ENCODE results near the gene TUBG2.

The TUBG2 gene

GRCh38 chr17:42670789-42671657 is 11.9 kb downstream of the TUBG2 start:
- peaks cover 75% of the 10 kb centered on the region for H3K27me3 Mint-ChIP-seq
- ATAC-seq (peak; percentile 29), DNase-seq (no peak)
- H3K4me3 Mint-ChIP-seq = peak overlapping the region; percentile 82 to 84
- no peaks in the 10 kb centered on the region for H3K9me3 Mint-ChIP-seq
- H3K27ac Mint-ChIP-seq = no peak overlapping the region
- H3K4me1 Mint-ChIP-seq = peaks cover 41% of the 10 kb centered on the region

GRCh38 chr17:42672038-42672437 is 13.0 kb downstream of the TUBG2 start:
- DNase-seq = no peak
- Mint-ChIP-seq H3K4me1 (peaks cover 48% of the 10 kb centered on the region), H3K27ac (no peak overlapping the region), H3K9me3 (no peaks in the 10 kb centered on the region), H3K4me3 (no peak overlapping the region), H3K27me3 (peaks cover 81% of the 10 kb centered on the region)
- no peak for ATAC-seq

GRCh38 chr17:42673266-42673884 is 14.3 kb downstream of the TUBG2 start:
- H3K4me3 Mint-ChIP-seq = no peak overlapping the region
- peaks cover 60% of the 10 kb centered on the region for H3K4me1 Mint-ChIP-seq
- no peak for DNase-seq
- no peak overlapping the region for H3K27ac Mint-ChIP-seq
- no peaks in the 10 kb centered on the region for H3K9me3 Mint-ChIP-seq
- ATAC-seq = no peak
- H3K27me3 Mint-ChIP-seq = peaks cover 81% of the 10 kb centered on the region

GRCh38 chr17:42673885-42674754 is 15.0 kb downstream of the TUBG2 start:
- Mint-ChIP-seq H3K4me3 (peak overlapping the region; percentile 44 to 67), H3K27ac (no peak overlapping the region), H3K27me3 (peaks cover 75% of the 10 kb centered on the region), H3K9me3 (no peaks in the 10 kb centered on the region), H3K4me1 (peaks cover 67% of the 10 kb centered on the region)
- DNase-seq (peak in 1 of 2 donors; percentile 30), ATAC-seq (no peak)

- Mint-ChIP-seq H3K27ac (no peak overlapping the region), H3K4me1 (peaks cover 75% of the 10 kb centered on the region), H3K4me3 (peak overlapping the region in 1 of 2 donors; percentile 44), H3K9me3 (no peaks in the 10 kb centered on the region), H3K27me3 (peaks cover 72% of the 10 kb centered on the region)
- ATAC-seq = no peak
- no peak for DNase-seq
Observed at GRCh38 chr17:42674755-42675347, 15.8 kb downstream of the TUBG2 start.

- Mint-ChIP-seq H3K27me3 (peaks cover 72% of the 10 kb centered on the region), H3K4me1 (peaks cover 77% of the 10 kb centered on the region), H3K9me3 (no peaks in the 10 kb centered on the region), H3K4me3 (peak overlapping the region; percentile 87 to 93), H3K27ac (no peak overlapping the region)
- DNase-seq = no peak
- ATAC-seq = no peak
Observed at GRCh38 chr17:42675348-42675964, 16.4 kb downstream of the TUBG2 start.

- DNase-seq (no peak), ATAC-seq (no peak)
- peak overlapping the region; percentile 87 to 93 for H3K4me3 Mint-ChIP-seq
- H3K4me1 Mint-ChIP-seq = peaks cover 77% of the 10 kb centered on the region
- no peak overlapping the region for H3K27ac Mint-ChIP-seq
- H3K9me3 Mint-ChIP-seq = no peaks in the 10 kb centered on the region
- H3K27me3 Mint-ChIP-seq = peaks cover 72% of the 10 kb centered on the region
Observed at GRCh38 chr17:42675965-42676423, 16.9 kb downstream of the TUBG2 start.

- Mint-ChIP-seq H3K27me3 (peaks cover 72% of the 10 kb centered on the region), H3K4me1 (peaks cover 77% of the 10 kb centered on the region), H3K27ac (peak within 1 kb of the TSS in 1 of 2 donors; percentile 68), H3K9me3 (no peaks in the 10 kb centered on the region), H3K4me3 (peak within 1 kb of the TSS; percentile 87 to 93)
- DNase-seq (peak; percentile 22 to 44), ATAC-seq (no peak)
Observed at GRCh38 chr17:42676424-42677011, 17.4 kb downstream of the TUBG2 start, which contains the start of gene PLEKHH3. Gene PLEKHH3 (minus strand): TSS chr17:42676994. CDS start chr17:42676563, 431 bp downstream.

GRCh38 chr17:42677012-42677857 is 18.2 kb downstream of the TUBG2 start:
- Mint-ChIP-seq H3K4me1 (peaks cover 78% of the 10 kb centered on the region), H3K9me3 (no peaks in the 10 kb centered on the region), H3K27ac (peak overlapping the region in 1 of 2 donors; percentile 42), H3K27me3 (peaks cover 72% of the 10 kb centered on the region), H3K4me3 (peak overlapping the region; percentile 87 to 93)
- peak; percentile 82 for ATAC-seq
- DNase-seq = peak; percentile 98

- Mint-ChIP-seq H3K9me3 (no peaks in the 10 kb centered on the region), H3K27ac (peak overlapping the region; percentile 26 to 49), H3K4me3 (peak overlapping the region; percentile 87 to 93), H3K27me3 (peaks cover 72% of the 10 kb centered on the region), H3K4me1 (peaks cover 88% of the 10 kb centered on the region)
- ATAC-seq (peak; percentile 35), DNase-seq (peak; percentile 74 to 84)
Observed at GRCh38 chr17:42677921-42678781, 19.1 kb downstream of the TUBG2 start.

- Mint-ChIP-seq H3K4me3 (peak overlapping the region; percentile 87 to 93), H3K4me1 (peaks cover 93% of the 10 kb centered on the region), H3K9me3 (no peaks in the 10 kb centered on the region), H3K27ac (peak overlapping the region in 1 of 2 donors; percentile 82), H3K27me3 (peaks cover 72% of the 10 kb centered on the region)
- DNase-seq (peak in 1 of 2 donors; percentile 69), ATAC-seq (peak; percentile 59)
Observed at GRCh38 chr17:42678951-42679491, 19.9 kb downstream of the TUBG2 start.

GRCh38 chr17:42679492-42680330 is 20.6 kb downstream of the TUBG2 start:
- H3K9me3 Mint-ChIP-seq = no peaks in the 10 kb centered on the region
- ATAC-seq (peak; percentile 68), DNase-seq (peak; percentile 81 to 87)
- H3K27ac Mint-ChIP-seq = peak overlapping the region; percentile 82 to 91
- H3K4me1 Mint-ChIP-seq = peaks cover 88% of the 10 kb centered on the region
- H3K4me3 Mint-ChIP-seq = peak overlapping the region; percentile 87 to 93
- H3K27me3 Mint-ChIP-seq = peaks cover 72% of the 10 kb centered on the region

Data from stimulated activated naive CD8-positive, alpha-beta T cell treated with anti-CD3 and anti-CD28 coated beads, Interleukin-15, amount 100 ng/mL, for 72 hours (primary cell).